Measurements from ENCODE around the gene DMAC2L. TPM values are rescaled to one million over a fixed set of nuclear protein-coding genes. Genes with fewer than 3 reads are reported as not detected.

The DMAC2L gene
- total and polyA plus RNA-seq, 2 experiments from 2014 or later: 7.8 to 12.3 TPM

DNA sequence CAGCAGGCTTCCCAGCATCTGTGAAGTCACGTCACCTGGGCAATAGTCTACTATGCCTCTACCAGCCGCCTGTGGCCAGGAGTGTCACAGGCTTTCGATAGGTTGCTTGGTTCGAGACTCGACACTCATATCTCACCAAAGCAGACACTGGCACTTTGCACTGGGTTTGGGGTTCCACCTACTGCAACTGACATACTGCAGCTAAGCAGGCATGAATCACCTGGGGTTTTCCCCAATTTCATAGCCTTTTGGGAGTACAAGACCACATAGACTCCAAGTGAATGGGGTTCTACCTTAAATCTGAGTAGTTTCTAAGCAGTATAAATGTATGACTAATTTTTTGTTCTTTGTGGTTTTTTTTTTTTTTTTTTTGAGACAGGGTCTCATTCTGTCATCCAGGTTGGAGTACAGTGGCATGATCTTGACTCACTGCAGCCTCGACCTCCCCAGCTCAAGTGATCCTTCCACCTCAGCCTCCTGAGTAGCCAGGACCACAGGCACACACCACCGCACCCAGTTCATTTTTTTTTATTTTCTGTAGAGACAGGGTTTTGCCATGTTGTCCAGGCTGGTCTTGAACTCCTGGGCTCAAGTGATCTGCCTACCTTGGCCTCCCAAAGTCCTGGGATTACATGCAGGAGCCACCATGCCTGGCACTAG lies 32.1 kb downstream of the DMAC2L start:
- Histone ChIP-seq H3K9me3 (ENCODE audit: low read depth) (no peaks in the 10 kb centered on the region), H3K9ac (no peak overlapping the region), H3K79me2 (ENCODE audit: insufficient read depth) (no peaks in the 10 kb centered on the region), H3K9me2 (ENCODE audit: insufficient read depth) (no peaks in the 10 kb centered on the region), H3K27ac (no peak overlapping the region), H3F3A (ENCODE audit: insufficient read depth) (peaks cover 43% of the 10 kb centered on the region; the same call in 1 of the 2 replicates), H3K4me2 (ENCODE audit: unreplicated experiment) (no peak overlapping the region), H2AFZ (no peak overlapping the region), H3K27me3 (replicated peaks; ENCODE audit: insufficient read depth) (no peaks in the 10 kb centered on the region), H3K4me3 (no peak overlapping the region), H3K4me1 (ENCODE audit: insufficient read depth) (peaks cover 46% of the 10 kb centered on the region), H4K20me1 (ENCODE audit: insufficient read depth) (no peaks in the 10 kb centered on the region), H3K36me3 (ENCODE audit: low read depth) (no peaks in the 10 kb centered on the region)
- TF ChIP-seq EZH2 (IDR thresholded peaks at IDR 0.05; ENCODE audit: insufficient read depth, poor library complexity, severe bottlenecking) (no peak), EZH2phosphoT487 (IDR thresholded peaks at IDR 0.05; ENCODE audit: insufficient read depth, low read depth) (no peak)
- peak; percentile 31 for DNase-seq
- WGBS, 2 experiments (ENCODE audit: low coverage in 1 of 2, low lambda C conversion rate in 2 of 2, missing lambda C conversion rate in 2 of 2): 86 to 94% methylated on average over 7 of the region's 7 CpGs
- in situ Hi-C loops (cut with MboI): loop anchor here (25.0 kb wide), 1 partner anchor 418 kb away; no protein-coding TSS in a partner anchor

DNA sequence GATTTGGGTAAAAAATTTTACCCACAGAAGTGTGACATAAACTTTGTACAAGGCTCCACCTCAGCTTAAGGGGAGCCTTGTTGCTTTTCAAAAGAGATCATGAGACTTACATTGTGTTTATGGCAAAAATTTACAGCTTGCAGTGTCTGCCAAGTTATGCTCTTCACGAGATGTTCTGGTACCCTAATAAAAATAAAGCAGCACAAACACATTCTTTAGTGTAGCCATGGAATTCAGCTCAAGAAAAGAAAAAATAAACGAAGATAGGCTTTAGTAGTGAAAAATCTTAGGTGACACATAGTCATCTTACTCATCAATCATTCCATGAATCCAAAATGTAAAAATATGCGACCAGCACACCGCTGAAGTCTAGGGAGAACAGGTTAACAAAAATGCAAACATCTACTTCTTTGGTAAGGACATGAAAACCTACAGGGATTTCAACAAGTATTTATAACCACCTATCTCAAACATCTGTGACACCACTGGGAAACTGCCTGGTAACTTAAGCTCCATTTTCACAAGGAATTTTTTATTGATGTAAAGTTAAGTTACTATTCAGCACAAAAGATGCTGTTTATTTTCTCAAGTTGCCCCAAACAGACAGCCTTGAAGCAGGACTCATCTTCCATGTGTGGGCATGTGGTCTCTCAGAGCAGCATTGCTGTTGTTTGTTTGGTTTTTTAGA lies 32.9 kb downstream of the DMAC2L start:
- peaks cover 43% of the 10 kb centered on the region; the same call in 1 of the 2 replicates for H3F3A ChIP-seq (ENCODE audit: insufficient read depth)
- no peaks in the 10 kb centered on the region for H4K20me1 ChIP-seq (ENCODE audit: insufficient read depth)
- no peaks in the 10 kb centered on the region for H3K9me2 ChIP-seq (ENCODE audit: insufficient read depth)
- no peak overlapping the region for H2AFZ ChIP-seq
- no peak overlapping the region for H3K9ac ChIP-seq
- WGBS, 2 experiments (ENCODE audit: low coverage in 1 of 2, low lambda C conversion rate in 2 of 2, missing lambda C conversion rate in 2 of 2): 23 to 26% methylated on average over 4 of the region's 4 CpGs
- H3K27me3 ChIP-seq (replicated peaks; ENCODE audit: insufficient read depth): no peaks in the 10 kb centered on the region
- H3K36me3 ChIP-seq (ENCODE audit: low read depth): no peaks in the 10 kb centered on the region
- H3K79me2 ChIP-seq (ENCODE audit: insufficient read depth): no peaks in the 10 kb centered on the region
- H3K4me2 ChIP-seq (ENCODE audit: unreplicated experiment): no peak overlapping the region
- no peak overlapping the region for H3K4me3 ChIP-seq
- no peak overlapping the region for H3K27ac ChIP-seq
- H3K9me3 ChIP-seq (ENCODE audit: low read depth): no peaks in the 10 kb centered on the region
- TF ChIP-seq EZH2phosphoT487 (IDR thresholded peaks at IDR 0.05; ENCODE audit: insufficient read depth, low read depth) (no peak), EZH2 (IDR thresholded peaks at IDR 0.05; ENCODE audit: insufficient read depth, poor library complexity, severe bottlenecking) (no peak)
- in situ Hi-C loops (cut with MboI): loop anchor here (25.0 kb wide), 1 partner anchor 417 kb away; no protein-coding TSS in a partner anchor
- DNase-seq: peak; percentile 12
- peaks cover 46% of the 10 kb centered on the region for H3K4me1 ChIP-seq (ENCODE audit: insufficient read depth)

DNA sequence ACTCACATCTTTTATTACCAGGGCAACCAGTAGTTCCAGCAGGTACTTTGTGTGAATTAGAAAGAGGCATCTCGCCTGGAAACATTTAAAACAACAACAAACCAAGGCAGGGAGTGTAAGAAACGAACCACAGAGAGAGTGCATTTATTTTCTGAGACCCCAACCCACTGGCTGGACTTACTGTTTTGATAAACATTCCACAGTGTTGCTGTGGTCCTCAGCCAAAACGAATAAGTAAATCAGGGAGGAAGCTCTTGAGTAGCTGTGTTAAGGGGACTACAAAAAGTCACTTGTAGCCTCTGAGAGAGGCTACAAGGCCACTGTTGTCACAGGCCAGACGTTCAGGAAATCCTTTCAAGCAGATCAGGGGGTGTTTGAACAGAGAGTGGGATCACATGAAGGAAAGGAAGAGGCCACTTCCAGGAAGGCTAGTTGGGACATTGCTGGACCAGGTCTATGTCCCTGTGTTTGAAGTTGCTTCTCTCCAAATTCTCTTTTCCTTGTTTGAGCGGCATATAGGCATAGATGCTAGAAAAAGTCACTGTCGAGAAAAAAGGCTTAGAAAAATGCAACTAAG lies 33.8 kb downstream of the DMAC2L start:
- 59 to 64% methylated on average over 6 of the region's 6 CpGs for WGBS, 2 experiments (ENCODE audit: low coverage in 1 of 2, low lambda C conversion rate in 2 of 2, missing lambda C conversion rate in 2 of 2)
- H3K9me3 ChIP-seq (ENCODE audit: low read depth): no peaks in the 10 kb centered on the region
- no peak overlapping the region for H2AFZ ChIP-seq
- H3K4me1 ChIP-seq (ENCODE audit: insufficient read depth): peaks cover 51% of the 10 kb centered on the region
- no peak for TF ChIP-seq EZH2phosphoT487 (IDR thresholded peaks at IDR 0.05; ENCODE audit: insufficient read depth, low read depth)
- no peak for TF ChIP-seq EZH2 (IDR thresholded peaks at IDR 0.05; ENCODE audit: insufficient read depth, poor library complexity, severe bottlenecking)
- no peak overlapping the region for H3K4me3 ChIP-seq
- no peaks in the 10 kb centered on the region for H3K27me3 ChIP-seq (replicated peaks; ENCODE audit: insufficient read depth)
- no peak for DNase-seq
- H3K9me2 ChIP-seq (ENCODE audit: insufficient read depth): no peaks in the 10 kb centered on the region
- in situ Hi-C loops (cut with MboI): loop anchor here (25.0 kb wide), 1 partner anchor 416 kb away; no protein-coding TSS in a partner anchor
- peaks cover 43% of the 10 kb centered on the region; the same call in 1 of the 2 replicates for H3F3A ChIP-seq (ENCODE audit: insufficient read depth)
- H3K9ac ChIP-seq: no peak overlapping the region
- H3K4me2 ChIP-seq (ENCODE audit: unreplicated experiment): no peak overlapping the region
- H3K79me2 ChIP-seq (ENCODE audit: insufficient read depth): no peaks in the 10 kb centered on the region
- no peak overlapping the region for H3K27ac ChIP-seq
- no peaks in the 10 kb centered on the region for H3K36me3 ChIP-seq (ENCODE audit: low read depth)
- no peaks in the 10 kb centered on the region for H4K20me1 ChIP-seq (ENCODE audit: insufficient read depth)

DNA sequence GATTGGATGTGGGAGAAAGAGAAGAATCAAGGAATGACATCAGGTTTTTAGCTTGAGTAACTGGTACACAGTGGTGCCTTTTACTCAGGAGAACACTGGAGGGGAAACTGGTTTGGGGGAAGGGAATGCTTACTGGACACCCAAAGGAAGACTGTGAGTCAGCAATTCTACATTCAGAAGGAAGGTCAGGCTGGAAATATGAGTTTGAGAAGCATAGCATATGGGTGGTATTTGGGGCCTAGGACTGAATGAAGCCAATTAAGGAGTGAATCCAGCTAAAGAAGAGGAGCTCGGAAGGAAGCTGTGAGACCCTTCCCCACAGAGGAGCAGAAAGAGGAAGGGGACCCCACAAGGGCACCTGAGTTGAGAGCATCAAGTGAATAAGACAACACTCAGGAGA lies 35.4 kb downstream of the DMAC2L start:
- Histone ChIP-seq H3K9me2 (ENCODE audit: insufficient read depth) (no peaks in the 10 kb centered on the region), H3K9ac (no peak overlapping the region), H3K4me1 (ENCODE audit: insufficient read depth) (peaks cover 53% of the 10 kb centered on the region), H3K27me3 (replicated peaks; ENCODE audit: insufficient read depth) (no peaks in the 10 kb centered on the region), H3K79me2 (ENCODE audit: insufficient read depth) (no peaks in the 10 kb centered on the region), H3K4me2 (ENCODE audit: unreplicated experiment) (peak overlapping the region; percentile 49), H3K36me3 (ENCODE audit: low read depth) (no peaks in the 10 kb centered on the region), H3F3A (ENCODE audit: insufficient read depth) (peaks cover 43% of the 10 kb centered on the region; the same call in 1 of the 2 replicates), H3K9me3 (ENCODE audit: low read depth) (no peaks in the 10 kb centered on the region), H4K20me1 (ENCODE audit: insufficient read depth) (no peaks in the 10 kb centered on the region), H2AFZ (peak overlapping the region; percentile 53; the same call in 1 of the 2 replicates), H3K27ac (peak overlapping the region; percentile 44), H3K4me3 (no peak overlapping the region)
- DNase-seq: peak; percentile 76
- in situ Hi-C loops (cut with MboI): loop anchor here (25.0 kb wide), 1 partner anchor 415 kb away; no protein-coding TSS in a partner anchor
- TF ChIP-seq EZH2phosphoT487 (IDR thresholded peaks at IDR 0.05; ENCODE audit: insufficient read depth, low read depth): no peak
- no peak for TF ChIP-seq EZH2 (IDR thresholded peaks at IDR 0.05; ENCODE audit: insufficient read depth, poor library complexity, severe bottlenecking)
- WGBS, 2 experiments (ENCODE audit: low coverage in 1 of 2, low lambda C conversion rate in 2 of 2, missing lambda C conversion rate in 2 of 2): 0% methylated on average over 1 of the region's 1 CpG
